Measurements from ENCODE around the gene MRPL27.

MRPL27 gene

GRCh38 chr17:50326831-50327364 lies 46.1 kb downstream of the MRPL27 start:
- H3K79me2 ChIP-seq, result no peaks in the 10 kb centered on the region
- no peak for TF ChIP-seq CTCF (IDR thresholded peaks at IDR 0.05)
- H3K27ac ChIP-seq, result no peak overlapping the region
- no peaks in the 10 kb centered on the region for H3K9me3 ChIP-seq (ENCODE audit: control insufficient read depth, low read length)
- no peaks in the 10 kb centered on the region for H3K27me3 ChIP-seq (ENCODE audit: control insufficient read depth, insufficient read depth, low read length)
- no peak overlapping the region for H3K4me3 ChIP-seq (ENCODE audit: low read depth, low read length)
- no peak overlapping the region for H3K4me2 ChIP-seq (ENCODE audit: low read length)
- no peaks in the 10 kb centered on the region for H3K4me1 ChIP-seq
- no peak overlapping the region for H2AFZ ChIP-seq
- no peak overlapping the region for H3K9ac ChIP-seq
- H3K36me3 ChIP-seq (ENCODE audit: control insufficient read depth, insufficient read depth, low read length), result no peaks in the 10 kb centered on the region

GRCh38 chr17:50325906-50326305 lies 47.1 kb downstream of the MRPL27 start:
- no peaks in the 10 kb centered on the region for H3K27me3 ChIP-seq (ENCODE audit: control insufficient read depth, insufficient read depth, low read length)
- H2AFZ ChIP-seq, result no peak overlapping the region
- no peaks in the 10 kb centered on the region for H3K9me3 ChIP-seq (ENCODE audit: control insufficient read depth, low read length)
- no peak overlapping the region for H3K9ac ChIP-seq
- no peaks in the 10 kb centered on the region for H3K79me2 ChIP-seq
- no peaks in the 10 kb centered on the region for H3K36me3 ChIP-seq (ENCODE audit: control insufficient read depth, insufficient read depth, low read length)
- no peak for TF ChIP-seq CTCF (IDR thresholded peaks at IDR 0.05)
- no peaks in the 10 kb centered on the region for H3K4me1 ChIP-seq
- H3K4me2 ChIP-seq (ENCODE audit: low read length), result no peak overlapping the region
- H3K27ac ChIP-seq, result no peak overlapping the region
- no peak overlapping the region for H3K4me3 ChIP-seq (ENCODE audit: low read depth, low read length)

GRCh38 chr17:50323060-50323459 lies 49.9 kb downstream of the MRPL27 start:
- Histone ChIP-seq H3K4me1 (no peaks in the 10 kb centered on the region), H3K79me2 (no peaks in the 10 kb centered on the region), H3K27ac (no peak overlapping the region), H3K36me3 (ENCODE audit: control insufficient read depth, insufficient read depth, low read length) (no peaks in the 10 kb centered on the region), H3K9me3 (ENCODE audit: control insufficient read depth, low read length) (no peaks in the 10 kb centered on the region), H3K4me3 (ENCODE audit: low read depth, low read length) (no peak overlapping the region), H3K27me3 (ENCODE audit: control insufficient read depth, insufficient read depth, low read length) (no peaks in the 10 kb centered on the region), H3K9ac (no peak overlapping the region), H2AFZ (no peak overlapping the region), H3K4me2 (ENCODE audit: low read length) (no peak overlapping the region)
- TF ChIP-seq CTCF (IDR thresholded peaks at IDR 0.05), result no peak

GRCh38 chr17:50322271-50322670 lies 50.7 kb downstream of the MRPL27 start:
- H3K27ac ChIP-seq, result no peak overlapping the region
- no peaks in the 10 kb centered on the region for H3K4me1 ChIP-seq
- H3K4me2 ChIP-seq (ENCODE audit: low read length), result no peak overlapping the region
- H3K36me3 ChIP-seq (ENCODE audit: control insufficient read depth, insufficient read depth, low read length), result no peaks in the 10 kb centered on the region
- no peak overlapping the region for H3K4me3 ChIP-seq (ENCODE audit: low read depth, low read length)
- no peak overlapping the region for H2AFZ ChIP-seq
- H3K27me3 ChIP-seq (ENCODE audit: control insufficient read depth, insufficient read depth, low read length), result no peaks in the 10 kb centered on the region
- no peak overlapping the region for H3K9ac ChIP-seq
- TF ChIP-seq CTCF (IDR thresholded peaks at IDR 0.05), result no peak
- no peaks in the 10 kb centered on the region for H3K9me3 ChIP-seq (ENCODE audit: control insufficient read depth, low read length)
- no peaks in the 10 kb centered on the region for H3K79me2 ChIP-seq

GRCh38 chr17:50319306-50320004 lies 53.5 kb downstream of the MRPL27 start:
- Histone ChIP-seq H3K4me1 (no peaks in the 10 kb centered on the region), H2AFZ (no peak overlapping the region), H3K79me2 (no peaks in the 10 kb centered on the region), H3K4me3 (ENCODE audit: low read depth, low read length) (no peak overlapping the region), H3K27ac (no peak overlapping the region), H3K9ac (no peak overlapping the region), H3K36me3 (ENCODE audit: control insufficient read depth, insufficient read depth, low read length) (no peaks in the 10 kb centered on the region), H3K27me3 (ENCODE audit: control insufficient read depth, insufficient read depth, low read length) (no peaks in the 10 kb centered on the region), H3K9me3 (ENCODE audit: control insufficient read depth, low read length) (no peaks in the 10 kb centered on the region), H3K4me2 (ENCODE audit: low read length) (no peak overlapping the region)
- TF ChIP-seq CTCF (IDR thresholded peaks at IDR 0.05), result no peak

Data from parathyroid adenoma (tissue), 2 donors.